Fibroblast of the aortic adventitia (primary cell): Measurements from ENCODE around the gene PRKD1. TPM values are rescaled to one million over a fixed set of nuclear protein-coding genes. Genes with fewer than 3 reads are reported as not detected.
"Not testable (repeated sequence)": the region's sequence is repeated elsewhere in the genome, so short reads cannot be mapped to it uniquely, and the experiment has no call there.

Experiments used
- DNase-seq: peaks from one replicate; pipeline ENCODE4 v3.0.0-alpha.2; 2010; ENCODE audit warnings: low read depth
- H3K4me3 ChIP-seq: 2 replicates; pipeline ENCODE4 v1.5.1; 2011; ENCODE audit warnings: low read depth, mild to moderate bottlenecking, control low read depth, low read length, moderate library complexity
- total RNA-seq: library from RNA; depleted of rRNA; stranded (reverse); fragments of >200 nt; gene quantifications from 2 replicates; pipeline ENCODE4 v1.2.3, GENCODE V29; 2012; ENCODE audit warnings: low replicate concordance
- TF ChIP-seq, protein P1 (sequence below): IDR thresholded peaks from 2 replicates; pipeline ENCODE4 v1.5.1; 2011; ENCODE audit warnings: mild to moderate bottlenecking, low read length, control low read depth, inconsistent platforms; ENCODE audit not compliant: insufficient read depth

Gene PRKD1
- total RNA-seq, 1 donor: 11.5 TPM

- TF ChIP-seq, protein P1, sequence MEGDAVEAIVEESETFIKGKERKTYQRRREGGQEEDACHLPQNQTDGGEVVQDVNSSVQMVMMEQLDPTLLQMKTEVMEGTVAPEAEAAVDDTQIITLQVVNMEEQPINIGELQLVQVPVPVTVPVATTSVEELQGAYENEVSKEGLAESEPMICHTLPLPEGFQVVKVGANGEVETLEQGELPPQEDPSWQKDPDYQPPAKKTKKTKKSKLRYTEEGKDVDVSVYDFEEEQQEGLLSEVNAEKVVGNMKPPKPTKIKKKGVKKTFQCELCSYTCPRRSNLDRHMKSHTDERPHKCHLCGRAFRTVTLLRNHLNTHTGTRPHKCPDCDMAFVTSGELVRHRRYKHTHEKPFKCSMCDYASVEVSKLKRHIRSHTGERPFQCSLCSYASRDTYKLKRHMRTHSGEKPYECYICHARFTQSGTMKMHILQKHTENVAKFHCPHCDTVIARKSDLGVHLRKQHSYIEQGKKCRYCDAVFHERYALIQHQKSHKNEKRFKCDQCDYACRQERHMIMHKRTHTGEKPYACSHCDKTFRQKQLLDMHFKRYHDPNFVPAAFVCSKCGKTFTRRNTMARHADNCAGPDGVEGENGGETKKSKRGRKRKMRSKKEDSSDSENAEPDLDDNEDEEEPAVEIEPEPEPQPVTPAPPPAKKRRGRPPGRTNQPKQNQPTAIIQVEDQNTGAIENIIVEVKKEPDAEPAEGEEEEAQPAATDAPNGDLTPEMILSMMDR: no peak
- no peak overlapping the region for H3K4me3 ChIP-seq
- no peak for DNase-seq
Observed at GRCh38 chr14:29798811-29799210, 128.8 kb downstream of the PRKD1 start.

- TF ChIP-seq, protein P1: no peak
- no peak for DNase-seq
- H3K4me3 ChIP-seq: no peak overlapping the region
Observed at GRCh38 chr14:29798108-29798663, 129.5 kb downstream of the PRKD1 start.

DNA sequence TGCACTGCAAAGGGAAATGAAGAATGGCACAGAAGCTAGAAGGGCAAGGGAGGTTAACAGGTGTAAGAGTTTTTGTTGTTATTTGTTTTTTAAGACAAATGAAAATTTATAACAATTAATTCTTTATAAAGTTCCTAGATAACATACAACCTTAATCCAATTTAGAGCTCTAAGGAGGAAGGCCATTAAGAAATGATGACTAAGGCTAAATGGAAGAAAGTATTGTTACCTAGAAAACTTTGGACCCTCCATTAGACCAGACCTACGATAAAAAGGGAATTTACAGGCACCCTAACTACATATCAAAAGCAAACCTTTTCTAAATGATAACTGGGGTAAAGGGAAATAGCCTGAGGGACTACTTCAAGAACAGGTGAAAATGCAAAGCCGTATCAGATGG is 130.8 kb downstream of the PRKD1 start:
- DNase-seq: no peak
- no peak overlapping the region for H3K4me3 ChIP-seq
- TF ChIP-seq, protein P1: no peak

DNA sequence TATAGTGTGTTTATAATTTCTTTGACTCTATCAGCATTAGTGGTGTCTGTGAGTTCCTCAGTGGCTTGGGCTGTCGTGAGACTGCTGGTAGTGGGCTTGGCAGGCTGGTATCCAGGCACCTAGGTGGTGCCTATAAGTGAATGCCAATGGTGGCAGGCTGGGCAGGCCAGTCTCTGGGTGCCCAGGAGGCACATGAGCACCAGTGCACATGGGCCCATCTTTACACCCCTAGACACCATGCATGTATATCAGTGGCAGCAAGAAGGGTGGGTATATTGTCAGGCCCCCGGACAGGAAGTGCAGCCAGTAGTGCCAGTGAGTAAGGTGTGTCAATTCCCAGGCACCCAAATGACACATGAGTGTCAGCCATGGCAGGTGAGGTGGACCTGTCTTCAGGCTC is 138.2 kb downstream of the PRKD1 start:
- no peak for DNase-seq
- no peak overlapping the region for H3K4me3 ChIP-seq
- TF ChIP-seq, protein P1: no peak

DNA sequence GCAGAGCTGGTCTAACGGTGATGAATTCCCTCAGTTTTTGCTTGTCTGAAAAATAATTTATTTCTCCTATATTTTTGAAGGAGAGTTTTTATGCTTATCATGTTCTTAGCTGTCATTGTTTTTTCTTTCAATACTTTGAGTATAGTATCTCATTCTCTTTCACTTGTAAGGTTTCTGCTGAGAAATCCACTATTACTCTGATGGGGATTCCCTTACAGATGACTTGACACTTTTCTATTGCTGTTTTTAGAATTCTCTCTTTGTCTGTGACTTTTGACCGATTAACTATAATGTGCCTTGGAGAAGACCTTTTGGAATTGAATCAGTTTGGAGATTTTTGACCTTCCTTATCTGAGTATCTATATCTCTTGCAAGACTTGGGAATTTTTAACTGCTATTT is 139.6 kb downstream of the PRKD1 start:
- DNase-seq: no peak
- no peak overlapping the region for H3K4me3 ChIP-seq
- TF ChIP-seq, protein P1: no peak

DNA sequence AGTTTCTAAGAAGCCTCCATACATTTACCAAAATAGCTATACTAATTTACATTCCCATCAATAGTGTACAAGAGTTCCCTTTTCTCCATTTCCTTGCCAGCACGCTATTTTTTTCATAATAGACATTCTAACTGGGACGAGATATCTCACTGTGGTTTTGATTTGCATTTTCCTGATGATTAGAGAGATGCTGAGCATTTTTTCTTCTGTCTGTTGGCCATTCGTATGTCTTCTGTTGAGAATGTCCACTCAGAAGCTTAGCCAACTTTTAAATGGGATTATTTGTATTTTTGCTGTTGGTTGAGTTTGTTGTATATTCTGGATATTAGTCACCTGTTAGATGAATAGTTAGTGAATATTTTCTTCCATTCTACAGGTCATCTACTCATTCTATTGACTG is 144.1 kb downstream of the PRKD1 start:
- no peak overlapping the region for H3K4me3 ChIP-seq
- TF ChIP-seq, protein P1: no peak
- no peak for DNase-seq

- no peak for DNase-seq
- no peak overlapping the region for H3K4me3 ChIP-seq
- TF ChIP-seq, protein P1: no peak
Observed at GRCh38 chr14:29782041-29782440, 145.6 kb downstream of the PRKD1 start.

DNA sequence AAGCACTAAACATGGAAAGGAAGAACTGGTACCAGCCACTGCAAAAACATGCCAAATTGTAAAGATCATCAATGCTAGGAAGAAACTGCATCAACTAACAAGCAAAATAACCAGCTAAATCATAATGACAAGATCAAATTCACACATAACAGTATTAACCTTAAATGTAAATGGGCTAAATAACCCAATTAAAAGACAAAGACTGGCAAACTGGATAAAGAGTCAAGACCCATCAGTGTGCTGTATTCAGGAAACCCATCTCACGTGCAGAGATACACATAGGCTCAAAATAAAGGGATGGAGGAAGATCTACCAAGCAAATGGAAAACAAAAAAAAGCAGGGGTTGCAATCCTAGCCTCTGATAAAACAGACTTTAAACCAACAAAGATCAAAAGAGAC is 150.5 kb downstream of the PRKD1 start:
- not testable (repeated sequence) for DNase-seq, H3K4me3 ChIP-seq
